Measurements from ENCODE around the gene HMGN4.

- TF ChIP-seq CTCF (IDR thresholded peaks at IDR 0.05; ENCODE audit: insufficient read depth, low read depth, low read length) (no peak), EZH2 (IDR thresholded peaks at IDR 0.05; ENCODE audit: insufficient read depth, low read length) (no peak)
Measured at GRCh38 chr6:26563488-26563887, 25.3 kb downstream of the HMGN4 start.
